UCSD-AML1 (cell line): ENCODE results near the gene RBM24.

Experiments
- DNase-seq: peaks from one replicate; lab custom pipeline; 2025; ENCODE audit not compliant: unreplicated experiment; lab: John Stamatoyannopoulos, UW

RBM24 gene

GRCh38 chr6:17281100-17281496 is at the start of gene RBM24:
Gene RBM24, plus strand, starts transcription at chr6:17281361. Its CDS starts 221 bp downstream, at chr6:17281582.
- DNase-seq: no peak

GRCh38 chr6:17233531-17233930 is 47.6 kb upstream of the RBM24 start:
- DNase-seq: no peak

GRCh38 chr6:17237246-17237645 is 43.9 kb upstream of the RBM24 start:
- DNase-seq: no peak

- DNase-seq: no peak
Observed at GRCh38 chr6:17239260-17239659, 41.9 kb upstream of the RBM24 start.

GRCh38 chr6:17240803-17241500 is 40.2 kb upstream of the RBM24 start:
- no peak for DNase-seq

GRCh38 chr6:17242087-17242486 is 39.1 kb upstream of the RBM24 start:
- DNase-seq: no peak

- no peak for DNase-seq
Observed at GRCh38 chr6:17250237-17250636, 30.9 kb upstream of the RBM24 start.

- no peak for DNase-seq
Observed at GRCh38 chr6:17251953-17252352, 29.2 kb upstream of the RBM24 start.

- DNase-seq: no peak
Observed at GRCh38 chr6:17258749-17259148, 22.4 kb upstream of the RBM24 start.

GRCh38 chr6:17265570-17265969 is 15.6 kb upstream of the RBM24 start:
- DNase-seq: no peak

GRCh38 chr6:17267566-17267965 is 13.6 kb upstream of the RBM24 start:
- no peak for DNase-seq

- DNase-seq: no peak
Observed at GRCh38 chr6:17268114-17268513, 13.0 kb upstream of the RBM24 start.

GRCh38 chr6:17269840-17270239 is 11.3 kb upstream of the RBM24 start:
- DNase-seq: no peak

- no peak for DNase-seq
Observed at GRCh38 chr6:17271628-17272027, 9.5 kb upstream of the RBM24 start.

- DNase-seq: no peak
Observed at GRCh38 chr6:17276766-17277165, 4.4 kb upstream of the RBM24 start.

- DNase-seq: no peak
Observed at GRCh38 chr6:17277256-17277655, 3.9 kb upstream of the RBM24 start.

GRCh38 chr6:17278289-17279063 is 2.7 kb upstream of the RBM24 start:
- DNase-seq: no peak

GRCh38 chr6:17280138-17280537 is 1.0 kb upstream of the RBM24 start:
- DNase-seq: no peak

GRCh38 chr6:17280552-17281090 is 540 bp upstream of the RBM24 start:
- no peak for DNase-seq

- DNase-seq: no peak
Observed at GRCh38 chr6:17281497-17282481, 628 bp downstream of the RBM24 start.

- DNase-seq: no peak
Observed at GRCh38 chr6:17283074-17283473, 1.9 kb downstream of the RBM24 start.
